Testis (tissue), 3 donors: Measurements from ENCODE around the gene KRT74. TPM values are rescaled to one million over a fixed set of nuclear protein-coding genes. Genes with fewer than 3 reads are reported as not detected.
A peak's percentile ranks its signal among the peaks of the same experiment; 100 is the strongest.

Experiments used
- DNase-seq: peaks from one replicate; pipeline ENCODE4 v3.0.0-alpha.2; 2019
- H3K27ac ChIP-seq, 2 donors: fragments of 200-600 bp; sonication (generic); one replicate each; pipeline ENCODE4 v1.5.1; 2019
- H3K27me3 ChIP-seq: fragments of 200-600 bp; sonication (generic); one replicate; pipeline ENCODE4 v1.5.1; 2019
- H3K36me3 ChIP-seq: fragments of 200-600 bp; sonication (generic); one replicate; pipeline ENCODE4 v1.5.1; 2017; ENCODE audit warnings: low read depth; ENCODE audit errors: missing control alignments
- H3K4me1 ChIP-seq: fragments of 200-600 bp; sonication (generic); one replicate; pipeline ENCODE4 v1.5.1; 2019
- H3K4me3 ChIP-seq, 2 donors: fragments of 200-600 bp; sonication (generic); one replicate each; pipeline ENCODE4 v1.5.1; 2017 to 2019
- H3K9me3 ChIP-seq: fragments of 200-600 bp; sonication (generic); one replicate; pipeline ENCODE4 v1.5.1; 2017
- POLR2A ChIP-seq: fragments of 450-650 bp; IDR thresholded peaks from one replicate; pipeline ENCODE4 v1.6.1; 2017; ENCODE audit warnings: antibody characterized with exemption, mild to moderate bottlenecking, moderate library complexity
- WGBS, 2 donors: methylation state at CpG; one replicate each; pipeline ENCODE4 v1.1.5; 2018; 5-methylcytosine and 5-hydroxymethylcytosine counted together
- intact Hi-C: fragments of 100-400 bp; cut with DNase I; formaldehyde crosslinking; loops from one replicate; pipeline ENCODE4 v1.15.1; 2023; ENCODE audit warnings: low total_unique reads
- polyA plus RNA-seq: library from polyadenylated mRNA; stranded (reverse); fragments of 350-450 nt; fragmentation: Illumina TruSeq; extraction: RNeasy Lipid Tissue Mini Kit (QIAGEN cat#74804); gene quantifications from one replicate; pipeline ENCODE4 v1.2.3, GENCODE V29; 2014; ENCODE audit warnings: low read depth, low replicate concordance; ENCODE audit not compliant: insufficient read depth
- total RNA-seq, 2 donors: library from RNA; depleted of rRNA; stranded (reverse); fragments of >200 nt; gene quantifications; one replicate each; pipeline ENCODE4 v1.2.3, GENCODE V29; 2016
- TF ChIP-seq, protein P1 (sequence below), 3 experiments: fragments of 450-650 bp in 2 of 3; fragments of 200-600 bp in 1 of 3; sonication (generic) in 1 of 3; IDR thresholded peaks; one replicate each; pipeline ENCODE4 v1.5.1; 2016 to 2019; ENCODE audit warnings: antibody characterized with exemption in 3 of 3, mild to moderate bottlenecking in 2 of 3, moderate library complexity in 1 of 3

The KRT74 gene
- total and polyA plus RNA-seq, 3 donors from 2014 or later: 0.87 to 3.9 (median 2.2) TPM

DNA sequence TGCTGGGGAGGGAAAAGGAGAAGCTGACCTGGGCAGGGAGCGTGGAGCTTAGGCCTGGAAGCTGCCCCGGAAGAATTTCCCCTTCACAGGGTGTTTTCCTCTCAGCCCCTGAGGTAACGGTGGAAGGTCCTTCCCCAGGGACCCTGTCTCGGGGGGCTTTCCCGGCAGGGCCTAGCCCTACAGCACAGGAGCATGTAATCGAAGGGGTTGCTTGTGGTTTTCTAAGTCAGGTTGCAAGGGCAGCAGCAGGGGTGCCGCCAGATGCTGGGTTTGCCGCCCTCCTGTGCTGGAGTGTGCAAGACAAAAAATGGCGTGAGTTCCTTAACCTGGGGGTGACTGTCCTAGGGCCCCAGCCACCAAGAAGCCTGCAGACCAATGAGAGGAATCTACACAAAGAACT, 1.6 kb upstream of the KRT74 start:
- H3K27me3 ChIP-seq: no peaks in the 10 kb centered on the region
- intact Hi-C loops: no loop called here
- TF ChIP-seq POLR2A: no peak
- TF ChIP-seq, protein P1, sequence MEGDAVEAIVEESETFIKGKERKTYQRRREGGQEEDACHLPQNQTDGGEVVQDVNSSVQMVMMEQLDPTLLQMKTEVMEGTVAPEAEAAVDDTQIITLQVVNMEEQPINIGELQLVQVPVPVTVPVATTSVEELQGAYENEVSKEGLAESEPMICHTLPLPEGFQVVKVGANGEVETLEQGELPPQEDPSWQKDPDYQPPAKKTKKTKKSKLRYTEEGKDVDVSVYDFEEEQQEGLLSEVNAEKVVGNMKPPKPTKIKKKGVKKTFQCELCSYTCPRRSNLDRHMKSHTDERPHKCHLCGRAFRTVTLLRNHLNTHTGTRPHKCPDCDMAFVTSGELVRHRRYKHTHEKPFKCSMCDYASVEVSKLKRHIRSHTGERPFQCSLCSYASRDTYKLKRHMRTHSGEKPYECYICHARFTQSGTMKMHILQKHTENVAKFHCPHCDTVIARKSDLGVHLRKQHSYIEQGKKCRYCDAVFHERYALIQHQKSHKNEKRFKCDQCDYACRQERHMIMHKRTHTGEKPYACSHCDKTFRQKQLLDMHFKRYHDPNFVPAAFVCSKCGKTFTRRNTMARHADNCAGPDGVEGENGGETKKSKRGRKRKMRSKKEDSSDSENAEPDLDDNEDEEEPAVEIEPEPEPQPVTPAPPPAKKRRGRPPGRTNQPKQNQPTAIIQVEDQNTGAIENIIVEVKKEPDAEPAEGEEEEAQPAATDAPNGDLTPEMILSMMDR (IDR thresholded peaks at IDR 0.05): no peak
- WGBS, 2 donors: 96 to 98% methylated on average over 9 of the region's 9 CpGs
- H3K36me3 ChIP-seq: no peaks in the 10 kb centered on the region
- no peak for DNase-seq
- no peak overlapping the region for H3K27ac ChIP-seq
- no peaks in the 10 kb centered on the region for H3K4me1 ChIP-seq
- no peak overlapping the region for H3K4me3 ChIP-seq
- H3K9me3 ChIP-seq: no peaks in the 10 kb centered on the region

DNA sequence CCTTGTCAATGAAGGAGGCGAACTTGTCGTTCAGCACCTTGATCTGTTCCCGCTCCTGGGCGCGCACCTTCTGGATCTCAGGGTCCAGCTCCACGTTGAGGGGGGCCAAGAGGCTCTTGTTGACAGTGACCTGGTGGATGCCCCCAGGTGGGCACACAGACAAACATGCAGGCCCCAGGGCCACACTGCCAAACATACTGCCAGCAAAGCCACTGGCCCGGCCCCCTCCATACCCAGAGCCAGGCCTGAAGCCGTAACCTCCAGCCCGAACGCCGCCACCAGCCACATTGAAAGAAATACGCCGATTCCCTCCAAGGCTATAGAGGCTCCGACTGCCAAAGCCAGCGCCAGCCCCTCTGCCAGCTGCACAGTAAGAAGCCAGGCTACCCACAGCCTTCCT, 337 bp downstream of the KRT74 start:
- H3K27ac ChIP-seq: no peak overlapping the region
- WGBS, 2 donors: 93 to 97% methylated on average over 13 to 15 of the region's 15 CpGs
- no peaks in the 10 kb centered on the region for H3K36me3 ChIP-seq
- no peak for DNase-seq
- no peaks in the 10 kb centered on the region for H3K9me3 ChIP-seq
- no peaks in the 10 kb centered on the region for H3K27me3 ChIP-seq
- no peak overlapping the region for H3K4me3 ChIP-seq
- no peak for TF ChIP-seq POLR2A
- TF ChIP-seq, protein P1 (IDR thresholded peaks at IDR 0.05): no peak
- intact Hi-C loops: no loop called here
- H3K4me1 ChIP-seq: no peaks in the 10 kb centered on the region

DNA sequence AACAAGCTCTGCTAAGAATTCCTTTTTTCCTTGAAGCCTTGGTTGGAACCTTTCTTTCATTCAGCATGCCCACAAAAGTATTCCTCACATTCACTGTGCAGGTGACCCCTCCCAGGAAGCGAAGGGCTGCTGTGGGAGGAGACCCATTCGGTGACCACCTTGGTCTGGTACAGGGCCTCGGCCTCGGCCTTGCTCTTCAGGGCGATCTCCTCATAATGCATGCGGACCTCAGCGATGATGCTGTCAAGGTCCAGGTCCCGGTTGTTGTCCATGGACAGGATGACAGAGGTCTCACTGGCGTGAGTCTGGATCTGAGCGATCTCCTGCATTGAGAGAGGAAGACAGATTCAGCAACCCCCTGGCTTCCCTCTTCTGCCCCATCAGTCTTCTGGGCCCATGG, 3.1 kb downstream of the KRT74 start:
- DNase-seq: no peak
- H3K9me3 ChIP-seq: no peaks in the 10 kb centered on the region
- H3K27ac ChIP-seq: no peak overlapping the region
- TF ChIP-seq, protein P1 (IDR thresholded peaks at IDR 0.05): no peak
- TF ChIP-seq POLR2A: no peak
- intact Hi-C loops: no loop called here
- peaks cover 3% of the 10 kb centered on the region for H3K4me1 ChIP-seq
- H3K36me3 ChIP-seq: no peaks in the 10 kb centered on the region
- 90 to 96% methylated on average over 6 to 10 of the region's 10 CpGs for WGBS, 2 donors
- H3K4me3 ChIP-seq: no peak overlapping the region
- no peaks in the 10 kb centered on the region for H3K27me3 ChIP-seq

DNA sequence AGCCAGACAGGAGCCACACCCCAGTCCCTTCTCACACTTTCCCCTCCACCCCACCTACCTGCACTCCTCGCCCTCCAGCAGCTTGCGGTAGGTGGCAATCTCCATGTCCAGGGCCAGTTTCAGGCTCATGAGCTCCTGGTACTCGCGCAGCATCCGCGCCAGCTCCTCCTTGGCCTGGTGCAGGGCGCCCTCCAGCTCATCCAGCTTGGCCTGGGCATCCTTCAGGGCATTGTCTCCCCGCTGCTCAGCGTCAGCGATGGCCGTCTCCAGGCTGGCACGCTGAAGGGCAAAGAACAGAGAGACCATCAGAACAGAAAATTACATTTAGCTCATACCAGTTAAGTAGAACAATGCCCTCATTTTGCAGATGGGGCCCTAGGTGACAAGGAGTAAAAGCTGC, 5.5 kb downstream of the KRT74 start:
- 79 to 81% methylated on average over 12 of the region's 12 CpGs for WGBS, 2 donors
- H3K27ac ChIP-seq: no peak overlapping the region
- no peaks in the 10 kb centered on the region for H3K27me3 ChIP-seq
- intact Hi-C loops: no loop called here
- H3K9me3 ChIP-seq: no peaks in the 10 kb centered on the region
- H3K4me1 ChIP-seq: peaks cover 3% of the 10 kb centered on the region
- TF ChIP-seq POLR2A: no peak
- TF ChIP-seq, protein P1 (IDR thresholded peaks at IDR 0.05): no peak
- H3K36me3 ChIP-seq: no peaks in the 10 kb centered on the region
- DNase-seq: no peak
- no peak overlapping the region for H3K4me3 ChIP-seq

DNA sequence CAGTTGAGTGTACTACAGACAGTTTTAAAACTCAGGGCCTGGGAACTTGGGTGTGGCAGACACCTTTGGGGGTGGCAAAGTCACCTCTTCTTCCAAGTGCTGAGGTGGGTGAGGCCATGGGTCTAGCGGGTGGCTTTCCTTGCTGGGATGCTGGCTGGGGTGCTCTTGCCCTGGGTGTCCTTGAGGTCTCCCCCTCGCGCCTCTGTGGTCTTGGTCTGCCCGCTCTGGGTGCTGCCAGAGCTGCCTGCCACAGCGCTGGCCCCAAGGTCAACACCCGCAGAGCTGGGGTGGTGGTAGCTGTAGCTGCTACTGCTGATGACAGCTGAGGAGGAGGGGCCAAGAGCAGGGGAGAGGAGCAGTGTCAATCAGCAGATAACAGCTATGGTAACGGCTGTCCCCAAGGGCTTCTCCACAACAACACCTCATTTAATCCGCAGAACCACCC, 6.8 kb downstream of the KRT74 start:
- Histone ChIP-seq H3K27ac (no peak overlapping the region), H3K4me1 (peaks cover 3% of the 10 kb centered on the region), H3K36me3 (no peaks in the 10 kb centered on the region), H3K9me3 (no peaks in the 10 kb centered on the region), H3K27me3 (no peaks in the 10 kb centered on the region), H3K4me3 (no peak overlapping the region)
- no peak for TF ChIP-seq POLR2A
- TF ChIP-seq, protein P1 (IDR thresholded peaks at IDR 0.05): no peak
- intact Hi-C loops: no loop called here
- 52 to 60% methylated on average over 5 to 8 of the region's 8 CpGs for WGBS, 2 donors
- DNase-seq: peak; percentile 25
